ENCODE measurements around the gene FSTL4.

- TF ChIP-seq CTCF (conservative IDR thresholded peaks at IDR 0.05; ENCODE audit: low read depth in 2 of 2) (no peak), REST (IDR thresholded peaks at IDR 0.05; ENCODE audit: unreplicated experiment) (no peak), EZH2 (IDR thresholded peaks at IDR 0.05; ENCODE audit: low read depth, unreplicated experiment) (no peak), EZH2phosphoT487 (IDR thresholded peaks at IDR 0.05; ENCODE audit: unreplicated experiment) (no peak), POLR2AphosphoS5 (IDR thresholded peaks at IDR 0.05; ENCODE audit: low read depth) (no peak), JUNB (IDR thresholded peaks at IDR 0.05; ENCODE audit: unreplicated experiment) (no peak)
These were observed 125.2 kb downstream of the FSTL4 start for GRCh38 chr5:133487093-133487492.
